ENCODE measurements around the gene TTC3.

The TTC3 gene

DNA sequence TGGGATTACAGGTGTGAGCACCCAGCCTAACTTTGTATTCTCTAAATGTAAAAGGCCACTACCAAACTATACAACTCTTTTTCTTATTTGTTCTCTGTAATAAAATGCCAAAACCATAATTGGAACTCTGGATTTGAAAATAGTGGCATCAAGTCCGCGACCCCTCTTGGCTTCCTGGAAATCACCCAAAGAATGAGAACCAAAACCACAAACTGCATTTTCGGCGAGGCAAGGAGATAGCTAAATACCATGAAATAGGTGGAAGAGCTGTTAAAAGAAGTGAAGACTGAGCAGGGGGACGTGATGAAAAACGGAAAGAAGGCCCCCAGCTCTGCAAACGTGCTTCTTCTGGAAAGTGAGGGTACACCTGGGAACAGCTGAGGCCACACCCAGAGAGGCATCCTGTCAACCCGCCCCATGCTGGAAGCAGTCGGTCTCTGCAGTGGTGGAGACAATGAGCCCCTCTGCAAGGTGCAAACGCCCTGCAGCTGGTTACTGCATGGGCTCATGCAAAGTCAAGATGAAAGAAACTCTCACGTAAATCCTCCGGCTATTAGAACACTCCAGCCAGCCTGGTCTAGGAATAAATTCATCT is 171.5 kb downstream of the TTC3 start:
- no peak for DNase-seq (ENCODE audit: low read depth in 2 of 3, low spot score in 1 of 3)

GRCh38 chr21:37245151-37245550 is 172.1 kb downstream of the TTC3 start:
- DNase-seq (ENCODE audit: low read depth in 2 of 3, low spot score in 1 of 3) = no peak

DNA sequence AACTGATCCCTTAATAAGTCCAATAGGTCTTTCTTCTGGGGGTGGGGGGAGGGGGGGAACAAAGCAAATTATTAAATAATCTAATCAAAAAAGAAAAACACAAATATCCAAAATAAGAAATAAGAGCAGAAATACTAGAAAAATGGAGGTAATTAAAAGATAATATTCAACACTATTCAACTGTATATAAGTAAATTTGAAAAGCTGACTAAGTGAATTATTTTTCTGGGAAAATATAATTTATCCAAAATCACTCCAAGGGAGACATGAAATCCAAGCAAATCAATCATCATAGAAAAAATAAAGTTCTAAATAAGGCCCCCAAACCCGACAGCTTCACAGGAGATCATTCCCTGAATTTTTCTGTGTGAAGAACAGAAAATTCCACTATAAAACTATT is 175.2 kb downstream of the TTC3 start:
- no peak for DNase-seq (ENCODE audit: low read depth in 2 of 3, low spot score in 1 of 3)

DNA sequence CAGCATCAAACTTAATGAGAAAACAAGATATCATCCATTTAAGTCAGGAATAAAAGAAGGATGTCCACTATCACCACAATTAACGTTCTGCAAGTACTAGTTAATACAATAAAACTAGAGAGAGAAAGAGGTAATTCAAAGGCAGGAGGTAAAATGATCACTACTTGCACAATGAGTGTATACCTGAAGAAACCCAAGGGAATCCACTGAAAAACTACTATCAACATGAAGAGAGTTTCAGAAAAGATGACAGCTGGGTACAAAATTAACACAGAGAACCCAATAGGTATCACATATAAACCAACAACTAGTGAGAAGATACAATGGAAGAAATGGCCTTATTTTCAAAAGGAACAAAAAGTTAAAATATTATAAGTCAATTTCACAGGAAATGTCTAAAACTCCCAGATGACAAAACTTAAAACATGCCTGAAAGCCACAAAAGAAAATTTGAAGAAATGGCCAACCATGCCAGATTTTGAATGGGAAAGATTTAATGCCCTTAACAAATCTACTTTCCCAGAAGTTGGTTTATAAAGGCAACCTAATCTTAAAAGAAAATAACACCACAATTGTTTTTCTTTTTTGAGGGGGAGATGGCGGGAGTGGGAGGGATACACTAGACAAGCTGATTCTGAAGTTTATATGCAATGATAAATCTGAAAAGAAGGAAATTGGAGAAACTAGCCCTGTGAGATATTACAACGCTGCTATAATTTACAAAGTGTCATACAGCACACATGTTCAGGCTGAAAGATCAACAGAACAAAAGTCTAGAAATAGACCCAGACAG is 176.3 kb downstream of the TTC3 start:
- DNase-seq (ENCODE audit: low read depth in 2 of 3, low spot score in 1 of 3) = no peak

DNA sequence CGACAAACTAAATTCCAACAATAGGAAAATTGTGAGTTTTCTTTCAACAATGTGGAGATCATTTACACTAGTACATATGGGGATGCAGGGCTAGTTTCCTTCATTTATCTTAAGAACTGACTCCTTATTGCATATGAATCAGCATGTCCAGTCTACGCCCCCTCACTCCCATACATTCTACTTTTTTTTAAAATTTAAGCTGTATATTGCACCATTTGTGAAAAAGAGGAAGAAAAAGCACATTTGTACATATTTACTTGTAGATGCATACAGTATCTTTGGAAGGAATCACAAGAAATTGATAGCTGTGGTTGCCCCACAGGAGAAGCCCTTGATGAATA is 178.2 kb downstream of the TTC3 start:
- DNase-seq (ENCODE audit: low read depth in 2 of 3, low spot score in 1 of 3) = no peak
